SK-N-MC (cell line): ENCODE measurements around the gene TOX2.

Experiments used
- EZH2 ChIP-seq: fragments of 200-600 bp; sonication (generic); IDR thresholded peaks from one replicate; pipeline ENCODE4 v1.6.1; 2017; ENCODE audit warnings: antibody characterized with exemption
- FOXP2 ChIP-seq: optimal IDR thresholded peaks from 2 replicates; pipeline ENCODE3; 2011; ENCODE audit warnings: mild to moderate bottlenecking, moderate library complexity; ENCODE audit not compliant: insufficient read depth; ENCODE audit errors: extremely low read length, control extremely low read depth
- POLR2AphosphoS5 ChIP-seq: IDR thresholded peaks from 2 replicates; pipeline ENCODE4 v1.6.1; 2012; ENCODE audit warnings: mild to moderate bottlenecking, low read depth, low read length, borderline replicate concordance

DNA sequence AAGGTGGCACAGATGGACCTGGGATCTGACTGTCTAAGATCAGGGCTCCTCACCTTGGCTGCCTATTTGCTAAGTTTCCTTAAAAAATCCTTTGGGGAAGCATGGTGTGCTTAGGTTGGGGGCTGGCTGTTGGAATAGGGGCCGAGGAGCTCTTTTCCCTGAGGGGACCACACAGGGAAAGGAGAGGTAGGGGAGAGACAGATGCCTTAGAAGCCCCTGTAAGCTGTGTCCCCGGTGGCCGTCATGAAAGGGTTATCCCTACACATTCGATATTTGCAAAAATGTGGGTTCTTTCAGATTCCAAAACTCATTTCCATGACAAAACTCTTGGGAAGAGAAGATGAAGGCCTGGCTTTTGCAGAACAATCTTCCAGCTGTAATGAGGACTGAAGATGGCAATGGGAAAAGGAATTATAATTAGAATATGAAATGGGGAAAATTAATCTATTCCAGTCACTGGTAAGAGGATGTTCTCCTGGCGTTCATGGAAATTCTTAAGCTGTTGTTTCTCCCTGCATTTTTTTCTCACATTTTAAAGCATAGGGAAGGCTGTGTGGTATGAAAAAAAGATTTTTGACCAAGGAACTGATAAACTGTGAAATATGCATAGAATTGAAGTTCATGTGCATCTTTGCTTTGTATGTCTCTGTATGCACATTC is 53.8 kb downstream of the TOX2 start:
- TF ChIP-seq EZH2 (no peak), POLR2AphosphoS5 (no peak), FOXP2 (no peak)
